Measurements from ENCODE around the gene MPPED1.

- no peak for TF ChIP-seq MXI1 (IDR thresholded peaks at IDR 0.05; ENCODE audit: low read depth, low read length)
- no peak for TF ChIP-seq CTCF (IDR thresholded peaks at IDR 0.05)
- TF ChIP-seq RXRA (IDR thresholded peaks at IDR 0.05; ENCODE audit: borderline replicate concordance, low read depth) = no peak
These were observed 35.1 kb downstream of the MPPED1 start for GRCh38 chr22:43446916-43447315.
